GM10266 (cell line): ENCODE data around the gene MSI2.

Source experiments
- DNase-seq: peaks from one replicate; pipeline ENCODE4 v3.0.0; 2012; ENCODE audit errors: extremely low spot score
- TF ChIP-seq, protein P1 (sequence below): IDR thresholded peaks from 2 replicates; pipeline ENCODE4 v1.5.1; 2012; ENCODE audit warnings: mild to moderate bottlenecking, low read depth; ENCODE audit not compliant: control insufficient read depth, insufficient read depth; ENCODE audit errors: missing control alignments

Gene MSI2

DNA sequence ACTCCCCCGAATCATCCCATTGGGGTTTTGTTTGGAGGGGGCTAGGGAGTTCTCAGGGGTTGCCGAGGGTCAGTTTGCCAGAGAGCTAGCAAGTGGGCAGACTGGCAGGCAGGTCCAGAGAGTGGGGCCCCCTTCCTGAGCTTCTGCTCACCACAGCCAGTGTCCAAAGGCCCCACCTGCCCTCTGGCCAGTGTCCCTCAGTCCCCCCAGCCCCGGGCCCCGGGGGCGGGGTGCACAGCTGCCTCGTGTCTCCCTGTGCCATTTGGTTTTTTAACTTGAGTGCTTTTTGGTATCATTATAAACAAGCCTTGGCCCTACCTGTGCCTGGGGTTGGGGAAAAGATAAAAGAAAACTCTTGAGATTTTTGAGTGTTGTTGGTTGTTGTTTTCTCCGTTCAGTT, 397.0 kb downstream of the MSI2 start:
- TF ChIP-seq, protein P1, sequence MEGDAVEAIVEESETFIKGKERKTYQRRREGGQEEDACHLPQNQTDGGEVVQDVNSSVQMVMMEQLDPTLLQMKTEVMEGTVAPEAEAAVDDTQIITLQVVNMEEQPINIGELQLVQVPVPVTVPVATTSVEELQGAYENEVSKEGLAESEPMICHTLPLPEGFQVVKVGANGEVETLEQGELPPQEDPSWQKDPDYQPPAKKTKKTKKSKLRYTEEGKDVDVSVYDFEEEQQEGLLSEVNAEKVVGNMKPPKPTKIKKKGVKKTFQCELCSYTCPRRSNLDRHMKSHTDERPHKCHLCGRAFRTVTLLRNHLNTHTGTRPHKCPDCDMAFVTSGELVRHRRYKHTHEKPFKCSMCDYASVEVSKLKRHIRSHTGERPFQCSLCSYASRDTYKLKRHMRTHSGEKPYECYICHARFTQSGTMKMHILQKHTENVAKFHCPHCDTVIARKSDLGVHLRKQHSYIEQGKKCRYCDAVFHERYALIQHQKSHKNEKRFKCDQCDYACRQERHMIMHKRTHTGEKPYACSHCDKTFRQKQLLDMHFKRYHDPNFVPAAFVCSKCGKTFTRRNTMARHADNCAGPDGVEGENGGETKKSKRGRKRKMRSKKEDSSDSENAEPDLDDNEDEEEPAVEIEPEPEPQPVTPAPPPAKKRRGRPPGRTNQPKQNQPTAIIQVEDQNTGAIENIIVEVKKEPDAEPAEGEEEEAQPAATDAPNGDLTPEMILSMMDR, result no peak
- DNase-seq, result no peak

DNA sequence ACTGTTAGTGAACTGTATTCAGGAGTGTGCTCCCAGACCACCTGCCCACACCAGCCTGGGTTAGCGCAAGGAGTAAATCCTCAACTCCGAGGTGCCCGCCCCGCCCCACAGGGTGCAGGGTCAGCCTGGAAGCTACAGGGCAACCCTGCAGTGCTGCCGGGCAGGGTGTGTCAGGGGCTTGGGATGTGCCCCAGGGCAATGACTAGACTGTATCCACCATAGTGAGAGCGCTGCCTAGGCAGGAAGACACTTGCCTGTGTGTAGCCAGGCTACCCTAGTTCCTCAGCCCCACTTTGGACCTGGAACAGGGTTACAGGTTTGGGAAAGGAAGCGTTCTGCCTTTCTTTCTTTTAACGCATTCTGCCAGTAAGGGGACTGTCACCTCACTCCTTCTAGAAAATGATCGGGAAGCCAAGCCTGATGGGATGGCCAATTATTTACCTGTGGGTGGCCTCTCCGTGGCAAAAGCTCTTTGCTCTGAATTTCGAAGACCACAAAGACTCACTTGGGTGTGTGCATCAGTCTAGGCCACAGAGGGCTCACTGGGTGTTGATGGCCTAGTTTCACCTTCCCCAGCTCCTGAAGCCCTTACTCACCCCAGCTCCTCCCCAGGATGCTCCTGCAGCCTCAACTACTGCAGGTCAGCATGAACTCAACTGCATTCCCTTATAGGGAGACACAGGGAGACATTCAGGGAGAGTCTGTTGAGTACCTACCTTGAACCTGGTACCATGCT, 397.9 kb downstream of the MSI2 start:
- TF ChIP-seq, protein P1, result no peak
- DNase-seq, result no peak

DNA sequence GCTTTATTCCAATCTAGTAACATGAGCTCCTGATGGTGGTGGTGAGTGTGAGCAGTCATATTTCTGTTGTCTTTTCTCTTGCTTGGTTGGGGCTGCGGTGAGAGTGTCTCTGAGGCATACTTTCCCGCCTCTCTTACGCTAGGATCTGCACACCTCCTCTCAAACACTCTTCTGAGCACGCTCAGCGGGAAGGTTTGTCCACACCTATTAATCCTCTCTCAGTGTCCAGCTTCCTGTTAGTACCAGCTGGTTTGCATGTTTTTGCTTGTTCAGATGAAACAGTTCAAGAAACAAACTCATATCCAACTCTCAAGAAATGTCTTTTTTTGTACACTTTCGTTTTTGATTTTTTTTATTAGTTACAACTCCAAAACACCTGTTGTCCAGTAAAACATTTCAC, 399.2 kb downstream of the MSI2 start:
- TF ChIP-seq, protein P1, result no peak
- DNase-seq, result no peak

DNA sequence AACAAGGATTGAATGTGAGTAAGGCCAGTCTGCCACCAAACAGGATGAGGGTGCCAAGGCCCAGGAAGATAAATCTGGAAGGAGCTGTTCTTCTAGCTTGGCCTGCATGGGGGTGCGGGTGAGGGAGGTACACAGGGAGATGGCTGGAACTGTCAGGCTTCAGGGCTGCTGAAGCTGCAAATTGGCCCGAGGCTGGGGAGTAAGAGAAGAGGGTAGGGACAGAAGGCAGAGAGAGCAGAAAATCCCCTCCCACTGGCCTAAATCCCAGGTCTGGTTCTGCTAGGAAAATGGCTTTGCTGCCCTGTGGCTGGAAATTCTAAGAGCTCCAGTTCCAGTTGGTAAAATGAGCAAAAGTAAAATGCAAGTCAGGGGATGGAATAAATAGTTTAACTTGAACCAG, 400.9 kb downstream of the MSI2 start:
- TF ChIP-seq, protein P1, result no peak

DNA sequence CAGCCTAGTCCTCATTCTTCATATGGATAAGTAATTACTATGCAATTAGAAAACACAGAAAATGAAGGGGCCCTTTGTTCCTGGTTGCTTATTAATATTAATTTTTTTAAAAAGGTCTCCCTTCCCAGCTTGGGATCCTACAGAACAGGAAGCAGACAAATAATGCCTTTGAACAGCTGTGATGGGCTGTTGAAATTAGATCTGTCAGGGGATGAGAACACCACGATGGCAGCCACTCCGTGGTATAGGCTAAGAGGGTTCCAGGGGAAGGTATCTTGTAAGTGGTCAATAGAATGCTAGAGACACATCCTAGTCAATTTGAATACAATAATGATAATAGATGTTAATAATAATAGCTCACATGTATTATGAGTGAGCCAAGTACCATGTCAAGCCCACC, 405.7 kb downstream of the MSI2 start:
- TF ChIP-seq, protein P1, result no peak
- no peak for DNase-seq

More for the DNA sequence above, 400.9 kb downstream of the MSI2 start:
- DNase-seq, result no peak

DNA sequence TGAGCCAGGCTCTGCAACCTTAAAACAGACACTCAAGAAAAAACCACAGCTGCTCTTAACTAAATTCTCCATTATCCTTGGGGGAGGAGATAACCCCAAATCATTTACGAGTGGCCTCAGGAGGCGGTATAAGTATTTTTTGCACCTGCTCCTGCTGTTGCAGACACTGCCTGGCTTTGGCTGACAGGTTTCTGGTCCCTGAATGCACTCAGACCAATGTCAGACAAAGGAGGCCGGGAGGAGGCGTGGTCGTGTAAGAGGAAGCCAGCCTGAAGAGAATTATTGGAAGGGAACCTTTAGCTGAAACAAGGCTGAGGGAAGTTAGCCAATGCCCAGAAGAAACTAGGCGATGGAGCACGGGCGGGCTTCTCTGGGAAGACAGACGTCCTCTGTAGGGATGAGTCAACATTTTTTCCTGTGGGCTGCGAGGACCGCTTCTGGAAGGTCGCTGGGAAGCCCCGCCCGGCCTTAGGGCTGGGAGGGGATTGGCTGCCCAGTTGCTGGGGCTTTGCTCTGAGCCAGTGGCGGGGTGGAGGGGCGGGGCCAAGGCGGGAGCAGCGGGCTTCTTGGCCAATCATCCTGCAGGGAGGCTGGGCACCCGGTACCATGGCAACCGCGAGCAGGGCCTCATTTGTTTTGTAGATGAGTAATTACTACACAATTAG, 406.5 kb downstream of the MSI2 start:
- no peak for DNase-seq
- TF ChIP-seq, protein P1, result no peak
